Measurements from ENCODE around the gene ICE1.
"Not testable (repeated sequence)": the region's sequence is repeated elsewhere in the genome, so short reads cannot be mapped to it uniquely, and the experiment has no call there.

Gene ICE1

GRCh38 chr5:5505815-5506214 lies 83.3 kb downstream of the ICE1 start:
- in situ Hi-C loops (cut with MboI; ENCODE audit: low pct_unique_long_range_greater_than_20kb, low sequenced_read_pairs, unreplicated experiment): no loop called here
- DNase-seq (ENCODE audit: low spot score): no peak
- TF ChIP-seq, protein P1, sequence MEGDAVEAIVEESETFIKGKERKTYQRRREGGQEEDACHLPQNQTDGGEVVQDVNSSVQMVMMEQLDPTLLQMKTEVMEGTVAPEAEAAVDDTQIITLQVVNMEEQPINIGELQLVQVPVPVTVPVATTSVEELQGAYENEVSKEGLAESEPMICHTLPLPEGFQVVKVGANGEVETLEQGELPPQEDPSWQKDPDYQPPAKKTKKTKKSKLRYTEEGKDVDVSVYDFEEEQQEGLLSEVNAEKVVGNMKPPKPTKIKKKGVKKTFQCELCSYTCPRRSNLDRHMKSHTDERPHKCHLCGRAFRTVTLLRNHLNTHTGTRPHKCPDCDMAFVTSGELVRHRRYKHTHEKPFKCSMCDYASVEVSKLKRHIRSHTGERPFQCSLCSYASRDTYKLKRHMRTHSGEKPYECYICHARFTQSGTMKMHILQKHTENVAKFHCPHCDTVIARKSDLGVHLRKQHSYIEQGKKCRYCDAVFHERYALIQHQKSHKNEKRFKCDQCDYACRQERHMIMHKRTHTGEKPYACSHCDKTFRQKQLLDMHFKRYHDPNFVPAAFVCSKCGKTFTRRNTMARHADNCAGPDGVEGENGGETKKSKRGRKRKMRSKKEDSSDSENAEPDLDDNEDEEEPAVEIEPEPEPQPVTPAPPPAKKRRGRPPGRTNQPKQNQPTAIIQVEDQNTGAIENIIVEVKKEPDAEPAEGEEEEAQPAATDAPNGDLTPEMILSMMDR (IDR thresholded peaks at IDR 0.05; ENCODE audit: extremely low read depth, insufficient read depth, missing control alignments): no peak

- in situ Hi-C loops (cut with MboI; ENCODE audit: low pct_unique_long_range_greater_than_20kb, low sequenced_read_pairs, unreplicated experiment): no loop called here
- DNase-seq (ENCODE audit: low spot score): no peak
- TF ChIP-seq, protein P1 (IDR thresholded peaks at IDR 0.05; ENCODE audit: extremely low read depth, insufficient read depth, missing control alignments): no peak
These were observed 85.9 kb downstream of the ICE1 start for GRCh38 chr5:5508391-5508790.

GRCh38 chr5:5511904-5512416 lies 89.5 kb downstream of the ICE1 start:
- in situ Hi-C loops (cut with MboI; ENCODE audit: low pct_unique_long_range_greater_than_20kb, low sequenced_read_pairs, unreplicated experiment): no loop called here
- TF ChIP-seq, protein P1 (IDR thresholded peaks at IDR 0.05; ENCODE audit: extremely low read depth, insufficient read depth, missing control alignments): no peak
- DNase-seq (ENCODE audit: low spot score): no peak

GRCh38 chr5:5512543-5512942 lies 90.1 kb downstream of the ICE1 start:
- in situ Hi-C loops (cut with MboI; ENCODE audit: low pct_unique_long_range_greater_than_20kb, low sequenced_read_pairs, unreplicated experiment): no loop called here
- TF ChIP-seq, protein P1 (IDR thresholded peaks at IDR 0.05; ENCODE audit: extremely low read depth, insufficient read depth, missing control alignments): no peak
- no peak for DNase-seq (ENCODE audit: low spot score)

GRCh38 chr5:5520622-5521021 lies 98.1 kb downstream of the ICE1 start:
- DNase-seq (ENCODE audit: low spot score); in situ Hi-C loops (cut with MboI; ENCODE audit: low pct_unique_long_range_greater_than_20kb, low sequenced_read_pairs, unreplicated experiment): not testable (repeated sequence)

DNA sequence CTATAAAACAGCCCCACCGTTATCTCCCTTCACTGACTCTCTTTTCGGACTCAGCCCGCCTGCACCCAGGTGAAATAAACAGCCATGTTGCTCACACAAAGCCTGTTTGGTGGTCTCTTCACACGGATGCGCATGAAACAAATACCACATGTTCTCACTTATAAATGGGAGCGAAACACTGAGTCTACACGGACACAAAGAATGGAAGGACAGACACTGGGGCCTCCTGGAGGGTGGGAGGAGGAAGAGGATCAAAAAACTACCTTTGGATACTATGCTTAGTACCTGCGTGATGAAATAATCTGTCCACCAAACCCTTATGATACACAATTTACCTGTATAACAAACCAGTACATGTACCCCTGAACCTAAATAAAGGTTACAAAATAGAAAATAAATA lies 98.6 kb downstream of the ICE1 start:
- TF ChIP-seq, protein P1 (IDR thresholded peaks at IDR 0.05; ENCODE audit: extremely low read depth, insufficient read depth, missing control alignments): no peak
- in situ Hi-C loops (cut with MboI; ENCODE audit: low pct_unique_long_range_greater_than_20kb, low sequenced_read_pairs, unreplicated experiment): no loop called here
- DNase-seq (ENCODE audit: low spot score): no peak

DNA sequence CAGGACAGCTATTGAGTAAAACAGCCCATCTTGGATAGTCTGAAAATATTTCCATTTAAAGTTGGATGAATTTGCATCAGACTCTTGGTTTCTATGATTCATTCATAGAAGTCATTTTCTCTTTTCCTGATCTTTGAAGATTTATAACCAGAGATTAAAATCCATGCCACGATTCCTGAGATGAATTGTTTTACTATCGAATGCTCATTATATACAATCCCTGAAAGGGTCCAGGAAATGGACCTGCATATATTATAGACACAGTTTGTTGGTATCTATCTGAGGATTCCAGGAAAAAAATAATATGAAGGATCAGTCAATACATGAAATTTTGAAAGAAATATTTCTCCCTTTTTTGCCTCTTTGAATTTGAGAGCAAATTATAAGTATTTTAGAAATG lies 99.0 kb downstream of the ICE1 start:
- no peak for DNase-seq (ENCODE audit: low spot score)
- in situ Hi-C loops (cut with MboI; ENCODE audit: low pct_unique_long_range_greater_than_20kb, low sequenced_read_pairs, unreplicated experiment): no loop called here
- TF ChIP-seq, protein P1 (IDR thresholded peaks at IDR 0.05; ENCODE audit: extremely low read depth, insufficient read depth, missing control alignments): no peak
